ENCODE results near the gene MOBP.
"Not testable (repeated sequence)": the region's sequence is repeated elsewhere in the genome, so short reads cannot be mapped to it uniquely, and the experiment has no call there.

The MOBP gene

GRCh38 chr3:39453134-39453533 is 14.3 kb upstream of the MOBP start:
- no peak for DNase-seq

- DNase-seq: not testable (repeated sequence)
Measured at GRCh38 chr3:39453872-39454271, 13.6 kb upstream of the MOBP start.

- DNase-seq: no peak
Measured at GRCh38 chr3:39454591-39455217, 12.8 kb upstream of the MOBP start.

GRCh38 chr3:39456159-39456558 is 11.3 kb upstream of the MOBP start:
- DNase-seq: no peak

- no peak for DNase-seq
Measured at GRCh38 chr3:39457361-39457760, 10.1 kb upstream of the MOBP start.

- not testable (repeated sequence) for DNase-seq
Measured at GRCh38 chr3:39458579-39458978, 8.9 kb upstream of the MOBP start.

- DNase-seq: no peak
Measured at GRCh38 chr3:39460677-39461076, 6.8 kb upstream of the MOBP start.

GRCh38 chr3:39463269-39463668 is 4.2 kb upstream of the MOBP start:
- DNase-seq: no peak

- no peak for DNase-seq
Measured at GRCh38 chr3:39466988-39467387, 492 bp upstream of the MOBP start.

GRCh38 chr3:39468108-39468436 is 592 bp downstream of the MOBP start:
- no peak for DNase-seq

- no peak for DNase-seq
Measured at GRCh38 chr3:39469258-39469657, 1.8 kb downstream of the MOBP start.

GRCh38 chr3:39469945-39470344 is 2.5 kb downstream of the MOBP start:
- no peak for DNase-seq

- DNase-seq: no peak
Measured at GRCh38 chr3:39471652-39472051, 4.2 kb downstream of the MOBP start.

GRCh38 chr3:39473452-39474125 is 6.1 kb downstream of the MOBP start:
- DNase-seq: no peak

GRCh38 chr3:39474126-39474515 is 6.6 kb downstream of the MOBP start:
- no peak for DNase-seq

- DNase-seq: no peak
Measured at GRCh38 chr3:39476783-39477182, 9.3 kb downstream of the MOBP start.

GRCh38 chr3:39478226-39478625 is 10.7 kb downstream of the MOBP start:
- no peak for DNase-seq

GRCh38 chr3:39479701-39480414 is 12.4 kb downstream of the MOBP start:
- DNase-seq: no peak

GRCh38 chr3:39485547-39485946 is 18.1 kb downstream of the MOBP start:
- DNase-seq: no peak

- no peak for DNase-seq
Measured at GRCh38 chr3:39491014-39491413, 23.5 kb downstream of the MOBP start.

- no peak for DNase-seq
Measured at GRCh38 chr3:39491733-39492350, 24.4 kb downstream of the MOBP start.

- DNase-seq: no peak
Measured at GRCh38 chr3:39494781-39495180, 27.3 kb downstream of the MOBP start.

GRCh38 chr3:39497753-39498152 is 30.3 kb downstream of the MOBP start:
- DNase-seq: no peak

Data from T1000 (cell line).